SK-N-MC (cell line): Measurements from ENCODE around the gene GRIPAP1.

Experiments used
- EZH2 ChIP-seq: fragments of 200-600 bp; sonication (generic); IDR thresholded peaks from one replicate; pipeline ENCODE4 v1.6.1; 2017; ENCODE audit warnings: antibody characterized with exemption
- FOXP2 ChIP-seq: optimal IDR thresholded peaks from 2 replicates; pipeline ENCODE3; 2011; ENCODE audit warnings: mild to moderate bottlenecking, moderate library complexity; ENCODE audit not compliant: insufficient read depth; ENCODE audit errors: extremely low read length, control extremely low read depth
- POLR2AphosphoS5 ChIP-seq: IDR thresholded peaks from 2 replicates; pipeline ENCODE4 v1.6.1; 2012; ENCODE audit warnings: mild to moderate bottlenecking, low read depth, low read length, borderline replicate concordance

DNA sequence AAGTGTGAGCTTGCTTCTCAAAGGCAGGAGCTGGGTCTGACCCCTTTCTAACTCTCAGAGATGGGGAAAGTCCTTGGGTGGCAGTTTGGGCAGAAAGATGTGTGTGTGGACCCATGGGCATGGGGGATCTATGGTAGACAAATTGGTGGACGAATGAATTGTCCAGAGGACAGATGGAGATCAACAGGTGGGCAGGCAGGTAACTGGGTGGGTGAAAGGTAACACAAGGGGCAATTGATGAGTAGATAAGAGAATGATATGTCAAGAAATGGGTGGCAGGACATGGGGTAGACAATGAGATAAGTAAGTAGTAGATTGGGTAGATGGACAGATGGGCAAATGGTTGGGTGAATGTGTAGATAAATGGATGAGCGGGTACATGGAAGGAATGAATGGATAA lies 27.5 kb downstream of the GRIPAP1 start:
- TF ChIP-seq EZH2 (no peak), POLR2AphosphoS5 (no peak), FOXP2 (no peak)
